HG03175 (cell line): Measurements from ENCODE around the gene PLB1.

Experiments used
- ATAC-seq: cut with Tn5 transposase; IDR thresholded peaks from one replicate; pipeline ENCODE4 v1.9.1; 2021; ENCODE audit warnings: mild to moderate bottlenecking, moderate library complexity; ENCODE audit not compliant: unreplicated experiment

Gene PLB1

DNA sequence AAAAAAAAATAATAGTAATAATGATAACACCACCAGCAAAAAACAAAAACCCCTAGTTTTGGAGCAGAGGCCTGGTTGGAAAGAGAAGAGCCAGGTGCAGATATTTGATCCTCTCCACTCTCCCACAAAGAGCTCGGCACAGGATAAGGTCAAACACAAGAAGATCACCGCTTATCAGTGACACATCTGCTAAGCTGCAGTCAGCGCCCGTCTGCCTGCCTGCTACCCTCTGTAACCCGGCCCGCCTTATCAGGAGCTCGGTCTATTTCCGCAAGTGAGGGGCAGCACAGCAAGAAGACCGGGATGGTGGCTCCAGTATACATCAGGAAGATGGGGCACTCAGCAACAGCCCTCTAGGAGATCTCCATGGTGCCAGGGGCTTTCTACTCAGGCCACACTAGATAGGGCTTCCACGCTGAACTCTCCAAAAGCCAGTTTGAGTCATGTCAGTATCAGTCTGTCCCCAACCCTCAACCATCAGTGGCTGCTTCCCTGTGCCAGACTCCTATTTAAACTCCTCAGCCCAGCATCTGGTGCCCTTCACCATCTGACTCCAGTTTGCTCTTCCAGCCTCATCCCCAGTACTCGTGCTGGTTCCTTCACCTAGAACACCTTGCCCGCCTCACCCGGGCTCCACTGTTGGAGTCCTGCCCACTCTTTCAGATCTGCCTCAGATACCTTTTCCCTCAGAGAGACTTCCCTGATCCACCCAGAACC, 188.4 kb downstream of the PLB1 start:
- no peak for ATAC-seq

- no peak for ATAC-seq
Observed at GRCh38 chr2:28687171-28687570, 191.3 kb downstream of the PLB1 start.

DNA sequence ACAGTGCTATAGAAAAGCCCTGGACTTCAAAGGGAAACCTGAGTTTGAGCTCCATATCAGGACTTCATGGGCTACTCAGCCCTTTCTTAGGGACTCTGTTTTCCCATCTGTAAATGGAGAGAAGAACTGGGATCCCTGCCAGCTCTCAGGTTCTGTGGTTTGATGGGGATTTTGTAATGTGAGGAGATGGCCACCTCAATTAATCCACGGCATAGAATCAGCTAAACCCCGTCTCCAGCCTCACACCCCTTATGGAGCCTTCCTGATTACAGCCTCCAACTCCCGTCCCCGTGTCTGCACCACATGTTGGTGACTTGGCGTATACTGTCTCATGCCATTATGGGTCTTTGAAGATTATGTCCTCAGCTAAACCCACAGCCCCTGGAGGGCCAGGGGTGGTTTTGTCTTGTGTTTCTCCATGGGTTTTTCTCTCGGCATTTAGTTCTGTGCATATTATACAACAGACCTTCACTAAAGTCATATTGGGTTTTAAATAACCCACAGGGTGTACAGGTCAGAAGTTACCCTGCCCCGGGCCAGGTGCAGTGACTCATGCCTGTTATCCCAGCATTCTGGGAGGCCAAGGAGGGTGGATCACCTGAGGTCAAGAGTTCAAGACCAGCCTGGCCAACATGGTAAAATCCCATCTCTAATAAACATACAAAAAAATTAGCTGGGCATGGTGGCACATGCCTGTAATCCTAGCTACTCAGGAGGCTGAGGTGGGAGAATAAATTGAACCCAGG, 192.0 kb downstream of the PLB1 start:
- no peak for ATAC-seq

- ATAC-seq: no peak
Observed at GRCh38 chr2:28688818-28689217, 193.0 kb downstream of the PLB1 start.

DNA sequence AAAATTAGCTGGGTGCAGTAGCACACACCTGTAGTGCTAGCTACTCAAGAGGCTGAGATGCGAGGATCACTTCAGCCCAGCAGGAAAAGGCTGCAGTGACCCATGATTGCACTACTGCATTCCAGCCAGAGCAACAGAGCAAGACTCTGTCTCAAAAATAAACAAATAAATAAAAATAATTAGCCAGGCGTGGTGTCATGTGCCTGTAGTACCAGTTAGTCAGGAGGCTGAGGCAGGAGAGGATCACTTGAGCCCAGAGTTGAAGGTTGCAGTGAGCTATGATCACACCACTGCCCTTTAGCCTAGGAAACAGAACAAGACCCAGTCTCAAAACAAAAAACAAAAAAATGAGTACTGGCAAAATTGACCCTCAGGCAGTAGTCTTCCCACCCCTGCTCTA, 193.9 kb downstream of the PLB1 start:
- ATAC-seq: no peak

GRCh38 chr2:28692411-28692810, 196.6 kb downstream of the PLB1 start:
- no peak for ATAC-seq

GRCh38 chr2:28693223-28693622, 197.4 kb downstream of the PLB1 start:
- ATAC-seq: no peak
